DMS53 (cell line): ENCODE results near the gene TMEM126B.
"Not testable (repeated sequence)": the region's sequence is repeated elsewhere in the genome, so short reads cannot be mapped to it uniquely, and the experiment has no call there.

Source experiments
- DNase-seq: peaks from one replicate; lab custom pipeline; 2025; lab: John Stamatoyannopoulos, UW

Gene TMEM126B

GRCh38 chr11:85647604-85648299 lies 19.4 kb downstream of the TMEM126B start, which contains the start of gene TMEM126A:
TMEM126A (plus strand) TSS chr11:85647967; CDS start chr11:85650256, 2,289 bp downstream.
- DNase-seq, result peak; percentile 99

DNA sequence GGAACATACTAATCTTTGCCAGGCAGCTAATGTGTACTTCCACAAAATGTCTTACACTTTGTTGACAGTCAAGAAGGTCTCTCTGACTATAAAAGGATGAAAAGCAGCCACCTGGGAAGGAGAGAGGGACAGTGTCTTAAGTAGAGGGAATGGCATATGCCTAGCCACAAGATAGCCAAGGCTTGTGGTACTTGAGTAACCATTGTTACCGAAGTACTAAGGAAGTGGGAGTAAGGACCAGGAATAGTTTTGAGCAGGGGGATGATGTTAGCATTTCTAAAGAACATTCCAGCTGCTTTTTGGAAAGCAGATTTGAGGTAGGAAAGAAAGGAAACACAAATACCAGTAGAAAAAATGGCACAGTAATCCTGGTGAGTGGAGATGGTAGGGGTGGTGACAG lies 22.7 kb downstream of the TMEM126B start:
- DNase-seq, result no peak

DNA sequence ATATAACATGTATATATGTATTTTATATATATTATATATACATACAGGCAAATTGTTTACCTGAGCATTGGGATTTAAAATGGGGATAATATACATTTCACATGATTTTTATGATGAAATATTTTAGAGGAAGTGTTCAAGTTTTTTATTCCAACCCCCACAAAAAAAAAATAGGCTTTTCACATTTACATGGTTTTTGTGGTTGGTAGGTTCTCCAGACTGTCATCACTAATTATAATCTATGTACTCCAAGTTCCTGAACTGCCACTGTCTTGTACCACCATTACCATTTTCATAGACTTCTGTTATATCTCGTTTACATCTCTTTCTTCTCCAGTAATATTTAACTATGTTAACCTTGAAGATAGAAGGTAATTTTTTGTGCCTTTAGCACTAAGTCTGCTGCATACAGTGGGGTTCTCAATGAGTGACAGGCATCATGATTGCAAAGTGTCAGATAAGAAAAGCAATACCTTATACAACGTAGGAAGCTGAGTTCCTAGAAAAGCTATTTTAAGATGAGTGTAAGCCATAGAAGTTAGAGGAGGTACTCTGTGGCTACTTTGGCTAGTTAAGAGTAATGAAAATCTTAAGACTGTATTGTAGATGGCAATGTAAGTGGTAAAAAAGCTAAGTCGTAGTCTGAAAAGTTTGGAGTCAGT lies 24.5 kb downstream of the TMEM126B start:
- DNase-seq, result no peak

DNA sequence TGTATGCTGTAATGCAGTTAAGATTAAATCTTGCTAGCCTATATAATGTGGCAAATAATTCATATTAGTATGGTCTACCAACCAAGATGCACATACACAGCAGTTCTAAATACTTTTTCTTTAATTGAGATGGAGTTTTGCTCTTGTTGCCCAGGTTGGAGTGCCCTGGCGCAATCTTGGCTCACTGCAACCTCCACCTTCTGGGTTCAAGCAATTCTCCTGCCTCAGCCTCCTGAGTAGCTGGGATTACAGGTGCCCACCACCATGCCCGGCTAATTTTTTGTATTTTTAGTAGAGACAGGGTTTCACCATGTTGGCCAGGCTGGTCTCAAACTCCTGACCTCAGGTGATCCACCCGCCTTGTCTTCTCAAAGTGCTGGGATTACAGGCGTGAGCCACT lies 25.9 kb downstream of the TMEM126B start:
- DNase-seq, result not testable (repeated sequence)

DNA sequence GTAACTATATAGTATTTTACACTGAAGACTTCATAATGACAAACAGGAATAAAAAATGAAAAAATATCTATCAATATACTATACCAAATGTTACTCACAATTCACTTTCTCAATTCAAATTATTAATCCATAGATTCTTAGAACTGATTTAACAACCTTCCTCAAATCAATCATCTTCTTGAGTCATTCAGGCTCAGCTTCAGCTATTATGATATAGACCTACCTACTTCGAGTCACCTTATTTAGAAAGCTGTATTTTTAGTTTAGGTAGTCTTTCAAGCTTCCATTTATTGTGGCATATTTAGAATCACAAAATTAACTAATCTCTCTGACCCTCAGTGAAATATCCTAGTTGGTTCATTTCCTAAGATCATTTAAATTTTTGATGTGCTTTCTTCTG lies 28.4 kb downstream of the TMEM126B start:
- no peak for DNase-seq

GRCh38 chr11:85658180-85658579 lies 29.8 kb downstream of the TMEM126B start:
- DNase-seq, result no peak

DNA sequence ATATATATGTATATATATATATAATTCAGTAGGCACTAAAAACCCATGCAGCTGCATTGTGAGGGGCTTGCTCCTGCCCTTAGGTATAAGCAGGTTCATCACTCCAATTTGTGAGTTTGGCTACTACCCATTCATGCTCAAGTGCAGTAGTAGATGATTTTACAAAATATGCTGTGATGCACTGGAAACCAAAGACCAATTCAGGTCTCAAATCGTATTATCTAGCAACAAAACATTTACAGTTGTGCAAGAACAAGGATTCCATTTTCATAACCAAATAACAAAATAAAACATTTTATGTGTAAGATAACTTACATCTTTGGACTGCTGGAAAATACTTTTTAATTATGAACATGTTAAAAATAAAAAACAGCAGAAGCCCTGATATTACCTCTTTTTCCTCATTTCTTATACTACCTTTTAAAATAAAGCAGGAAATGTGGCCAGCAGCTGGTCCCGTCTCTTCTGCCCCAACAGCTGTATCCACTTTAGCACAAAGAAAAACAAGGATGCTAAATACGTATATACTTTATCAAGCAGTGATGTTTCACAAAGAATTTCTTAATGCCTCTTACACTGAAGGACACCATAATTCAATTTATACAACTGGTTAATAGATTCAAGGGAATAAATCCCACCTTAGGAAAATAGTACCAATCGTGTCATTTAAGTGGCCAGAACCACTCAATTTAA lies 33.7 kb downstream of the TMEM126B start:
- peak; percentile 50 for DNase-seq

DNA sequence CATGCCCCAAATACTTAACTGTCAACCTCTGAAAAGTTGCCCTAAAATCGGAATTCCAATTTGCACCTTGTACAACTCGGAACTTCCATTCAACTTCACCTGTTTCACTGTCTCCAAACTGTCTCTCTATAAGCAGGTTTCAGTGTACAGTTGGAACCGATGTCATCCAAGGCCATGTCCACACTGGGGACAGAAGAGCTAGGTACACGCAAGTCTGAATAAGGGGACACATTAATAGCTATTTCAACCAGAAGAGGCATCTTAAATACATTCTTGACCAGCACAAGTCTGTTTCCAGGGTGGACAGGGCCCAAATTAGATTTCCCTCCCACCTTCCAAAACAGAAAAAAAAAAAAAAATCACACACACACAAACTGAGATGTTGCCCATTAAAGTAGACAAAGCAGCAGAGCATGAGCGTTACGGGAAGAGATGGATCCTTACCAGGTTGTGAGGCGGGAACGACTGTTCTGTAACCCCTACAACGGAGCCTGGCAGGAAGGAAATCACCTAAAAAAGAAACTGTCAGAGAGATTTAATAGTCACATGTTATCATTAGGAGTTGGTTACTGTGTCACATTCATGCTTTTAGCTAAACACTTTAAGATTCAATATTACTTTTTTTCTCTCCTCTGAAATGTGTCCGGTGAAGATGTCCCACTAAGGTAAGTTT lies 34.8 kb downstream of the TMEM126B start:
- DNase-seq, result peak; percentile 56

- DNase-seq, result peak; percentile 96
Measured at GRCh38 chr11:85663753-85664614, 35.6 kb downstream of the TMEM126B start.

DNA sequence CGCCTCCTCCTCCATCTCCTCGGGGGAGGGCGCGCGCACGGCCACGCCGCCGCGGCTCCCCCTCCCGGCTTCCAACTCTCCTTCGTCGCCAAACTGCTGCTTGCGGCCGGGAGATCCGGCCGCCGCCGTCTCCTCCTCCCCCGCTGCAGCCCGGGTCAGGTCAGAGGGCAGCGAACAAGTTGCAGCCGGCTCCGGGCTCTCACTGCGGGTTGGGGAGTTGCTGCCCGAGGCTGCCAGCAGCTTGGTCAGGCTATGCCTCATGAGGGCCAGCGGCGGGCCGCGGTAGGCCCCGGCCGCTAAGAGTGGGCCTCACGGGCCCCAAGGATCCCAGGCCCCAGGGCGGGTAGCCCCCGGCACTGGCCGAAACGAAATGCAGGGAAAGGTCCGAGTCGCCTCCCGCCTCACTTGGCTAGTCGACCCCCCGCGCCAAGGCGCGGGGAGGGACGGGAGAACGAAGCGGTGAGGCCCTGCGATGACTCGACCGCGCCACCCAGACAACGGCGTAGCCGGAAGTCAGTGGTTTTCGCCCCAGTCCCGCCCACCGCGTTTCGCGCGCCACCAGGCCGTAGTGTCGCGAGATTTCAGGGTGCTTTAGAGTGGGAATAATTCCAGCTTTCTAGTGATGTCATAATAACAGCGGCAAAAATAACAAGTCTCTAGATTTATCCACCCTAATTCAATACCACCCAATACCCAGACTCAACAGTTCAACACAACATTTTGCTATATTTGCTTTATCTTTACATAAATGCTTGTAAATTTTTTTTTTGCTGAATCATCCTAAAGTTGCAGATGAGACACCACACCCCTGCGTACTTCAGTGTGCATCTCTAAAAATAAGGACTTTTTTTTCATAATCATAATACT lies 36.5 kb downstream of the TMEM126B start, which contains the start of gene CREBZF:
CREBZF (minus strand) TSS at position 515 of the 867 bp plus-strand sequence; CDS start at position 261, 254 bp downstream.
- peak; percentile 100 for DNase-seq

GRCh38 chr11:85665733-85666132 lies 37.3 kb downstream of the TMEM126B start:
- DNase-seq, result peak; percentile 67

DNA sequence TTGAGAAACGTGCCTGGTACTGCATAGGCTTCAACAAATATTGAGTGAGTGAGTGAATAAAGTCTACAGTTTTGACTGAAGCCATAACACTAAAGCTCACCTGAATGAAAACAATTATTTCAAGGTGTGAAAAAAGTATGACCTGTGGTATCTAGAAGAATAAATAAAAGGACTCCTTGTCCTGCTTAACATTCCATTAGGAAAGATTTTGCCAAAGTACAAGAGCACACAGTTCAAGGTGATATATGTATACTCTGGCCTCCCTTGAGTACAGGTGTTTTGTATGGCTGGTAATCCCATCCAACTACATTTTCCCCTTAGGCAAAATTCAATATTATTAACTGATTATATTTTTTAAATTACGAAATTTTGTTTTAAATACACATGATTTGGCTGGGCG lies 38.3 kb downstream of the TMEM126B start:
- no peak for DNase-seq

DNA sequence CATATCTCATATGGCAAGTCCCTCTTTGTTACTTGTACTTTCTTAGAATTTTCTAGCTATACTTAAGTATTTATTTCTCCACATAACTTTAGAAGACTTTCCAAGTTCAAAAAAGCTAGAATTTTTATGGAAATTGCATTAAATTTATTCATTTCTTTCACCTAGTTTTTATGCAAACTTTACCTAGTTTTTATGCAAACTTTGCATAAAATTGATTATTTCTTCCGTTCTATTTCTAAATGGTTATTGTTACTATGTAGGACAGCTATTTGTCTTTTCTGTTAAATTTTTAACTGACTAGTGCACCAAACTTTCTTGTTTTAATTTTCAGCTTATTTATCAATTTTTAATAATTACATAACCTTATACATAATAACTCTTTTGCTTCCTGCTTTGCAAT lies 39.8 kb downstream of the TMEM126B start:
- DNase-seq, result no peak

- DNase-seq, result not testable (repeated sequence)
Measured at GRCh38 chr11:85670949-85671663, 42.7 kb downstream of the TMEM126B start.

- DNase-seq, result no peak
Measured at GRCh38 chr11:85672105-85672902, 43.9 kb downstream of the TMEM126B start.

GRCh38 chr11:85673393-85673792 lies 45.0 kb downstream of the TMEM126B start:
- DNase-seq, result no peak

- DNase-seq, result no peak
Measured at GRCh38 chr11:85679576-85679975, 51.2 kb downstream of the TMEM126B start.

GRCh38 chr11:85680897-85681296 lies 52.5 kb downstream of the TMEM126B start:
- DNase-seq, result peak; percentile 45
